ENCODE data around the gene JAZF1. TPM values are rescaled to one million over a fixed set of nuclear protein-coding genes. Genes with fewer than 3 reads are reported as not detected.
A peak's percentile ranks its signal among the peaks of the same experiment; 100 is the strongest.

The JAZF1 gene
- total RNA-seq, 1 experiment from 2014 or later, result 5.4 TPM

DNA sequence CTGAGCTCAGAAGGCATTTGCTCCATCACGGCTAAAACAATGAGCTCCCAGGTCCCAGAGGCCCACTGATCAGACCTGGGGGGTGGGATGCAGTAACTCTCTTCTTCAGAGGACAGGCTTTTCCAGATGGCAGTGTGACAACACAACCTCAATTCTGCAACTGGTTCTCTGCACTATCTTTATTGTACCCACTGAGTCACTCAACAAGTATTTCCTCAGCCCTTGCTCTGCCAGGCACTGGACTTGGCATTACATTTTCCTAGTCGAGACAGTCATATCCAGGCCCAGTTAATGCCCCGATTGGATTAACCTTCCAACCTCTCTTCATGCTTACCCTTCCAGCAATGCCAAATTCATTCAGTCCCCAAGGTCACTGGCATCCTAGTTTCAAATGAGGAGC lies 72.6 kb downstream of the JAZF1 start:
- DNase-seq (ENCODE audit: low read depth), result peak; percentile 70

DNA sequence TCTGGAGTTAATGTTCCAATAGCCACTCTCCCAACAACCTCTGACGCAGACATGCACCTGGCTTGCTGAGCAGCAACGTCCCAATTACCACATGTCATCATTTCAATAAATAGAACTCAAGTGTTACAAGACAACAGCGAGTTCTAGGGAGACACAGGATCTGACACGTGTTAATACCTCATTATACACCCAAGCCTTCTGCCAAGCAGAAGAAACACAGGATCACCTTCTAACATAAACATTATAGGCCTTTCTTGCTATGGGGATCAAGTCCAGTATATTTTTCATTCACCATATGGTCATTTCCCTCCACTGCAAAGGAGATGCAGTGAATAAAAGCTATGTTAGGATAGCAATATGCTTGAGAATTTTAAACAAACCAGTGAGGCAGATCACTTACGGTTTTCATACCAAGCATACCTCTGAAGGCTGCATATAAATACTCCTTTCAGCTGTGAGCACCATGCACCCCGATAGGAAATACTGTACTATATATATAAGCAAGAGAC lies 74.2 kb downstream of the JAZF1 start:
- no peak for DNase-seq (ENCODE audit: low read depth)

DNA sequence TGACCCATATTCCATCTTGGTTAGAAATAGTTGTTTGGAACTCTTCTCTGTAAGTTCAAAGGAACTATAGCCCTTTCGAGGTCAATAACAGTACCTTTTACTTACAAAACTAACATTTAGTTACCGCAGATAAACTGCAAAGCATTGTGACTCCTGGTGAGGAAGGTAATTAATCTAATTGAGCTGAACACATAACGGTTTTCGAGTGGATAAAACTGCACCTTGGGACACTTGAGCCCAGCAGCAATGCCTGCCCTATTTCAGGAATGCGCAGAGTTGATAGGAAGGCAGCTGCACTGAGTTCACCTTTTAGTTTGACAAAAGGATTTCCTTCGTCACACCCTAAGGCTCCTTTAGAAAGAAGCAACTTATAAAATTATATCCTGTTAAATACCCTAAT lies 75.4 kb downstream of the JAZF1 start:
- no peak for DNase-seq (ENCODE audit: low read depth)

DNA sequence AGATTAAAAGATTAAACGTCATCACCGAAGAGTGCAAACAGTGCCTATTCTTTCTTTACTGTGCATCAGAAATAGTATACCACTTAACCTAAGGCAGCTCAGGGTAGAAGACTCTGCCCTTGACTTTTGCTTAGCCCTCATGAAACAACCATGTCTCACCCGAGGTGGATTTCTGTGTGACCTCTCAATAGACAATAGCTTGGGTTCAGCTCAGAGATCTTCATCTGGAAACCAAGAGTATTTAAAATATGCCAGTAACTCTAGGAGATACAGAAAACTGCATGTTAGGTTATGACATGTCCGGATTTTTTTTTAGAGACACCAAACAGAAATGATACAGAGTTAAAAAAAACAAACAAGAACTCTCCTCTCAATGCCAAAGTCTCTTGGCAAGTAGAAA lies 75.8 kb downstream of the JAZF1 start:
- no peak for DNase-seq (ENCODE audit: low read depth)

DNA sequence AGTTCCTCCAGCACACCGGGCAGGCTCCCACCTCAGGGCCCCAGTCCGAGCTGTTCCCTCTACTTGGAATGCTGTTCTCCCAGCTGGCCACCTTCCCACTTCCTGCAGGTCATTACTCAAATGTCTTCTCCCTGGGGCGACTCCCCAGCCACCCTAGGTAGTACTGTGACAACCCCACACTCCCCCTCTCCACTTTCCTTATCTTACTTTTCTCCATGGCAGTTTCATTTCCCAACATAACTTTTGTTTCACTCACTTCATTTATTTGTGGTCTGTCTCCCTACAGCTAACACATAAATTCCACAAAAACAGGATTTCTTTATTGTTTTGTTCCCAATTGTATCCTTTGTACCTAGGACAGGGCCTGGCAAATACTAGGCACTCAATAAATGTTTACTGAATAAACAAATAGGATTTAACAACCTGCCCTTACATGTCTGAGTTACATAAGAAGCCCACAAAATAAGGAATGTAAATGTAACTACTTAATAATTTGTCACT lies 76.5 kb downstream of the JAZF1 start:
- DNase-seq (ENCODE audit: low read depth), result peak; percentile 23

DNA sequence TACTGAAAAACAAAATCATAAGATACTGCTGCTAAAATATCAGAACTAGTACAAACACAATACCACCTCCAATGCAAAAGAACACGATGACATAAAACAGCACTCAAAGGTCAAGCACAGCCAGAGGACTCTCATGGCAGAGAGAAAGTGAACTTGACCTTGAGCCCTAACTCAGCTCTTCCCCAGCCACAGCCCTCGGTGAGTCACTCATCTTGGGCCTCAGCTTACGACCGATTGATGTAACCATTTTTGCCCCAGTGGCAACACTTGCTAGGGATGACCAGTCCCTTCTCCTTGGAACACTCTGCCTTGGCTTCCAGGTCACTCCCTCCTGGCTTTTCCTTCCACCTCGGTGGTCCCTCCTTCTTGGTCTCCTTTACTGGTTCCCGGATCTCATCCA lies 77.8 kb downstream of the JAZF1 start:
- DNase-seq (ENCODE audit: low read depth), result peak; percentile 77

DNA sequence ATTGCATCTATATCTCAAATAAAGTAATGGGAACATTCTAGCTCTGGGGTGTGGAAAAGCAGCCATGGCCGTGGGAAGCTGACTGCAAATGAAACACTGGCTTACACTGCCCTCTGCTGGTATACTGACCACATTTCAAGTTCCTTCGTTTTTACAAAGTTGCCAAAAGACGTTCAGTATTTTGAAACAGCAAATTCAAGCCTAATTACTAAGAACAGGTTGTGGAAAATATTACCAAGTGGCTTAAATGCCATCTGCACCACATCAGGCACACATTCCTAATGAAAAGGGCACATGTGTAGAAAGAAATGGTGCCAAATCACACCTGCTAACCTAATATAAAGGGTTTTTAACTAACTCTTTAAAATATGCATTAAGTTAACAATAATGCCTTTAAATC lies 83.9 kb downstream of the JAZF1 start:
- peak; percentile 44 for DNase-seq (ENCODE audit: low read depth)

DNA sequence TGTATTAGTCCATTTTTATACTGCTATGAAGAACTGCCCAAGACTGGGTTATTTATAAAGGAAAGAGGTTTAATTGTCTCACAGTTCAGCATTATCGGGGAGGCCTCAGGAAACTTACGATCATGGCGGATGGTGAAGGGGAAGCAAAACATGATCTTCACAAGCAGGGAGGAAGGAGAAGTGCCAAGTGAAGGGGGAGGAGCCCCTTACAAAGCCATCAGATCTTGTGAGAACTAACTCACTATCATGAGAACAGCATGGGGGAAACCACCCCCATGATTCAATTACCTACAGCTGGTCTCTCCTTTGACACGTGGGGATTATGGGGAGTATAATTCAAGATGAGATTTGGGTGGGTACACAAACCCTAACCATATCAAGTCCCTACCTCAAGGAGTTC lies 85.4 kb downstream of the JAZF1 start:
- DNase-seq (ENCODE audit: low read depth), result no peak

DNA sequence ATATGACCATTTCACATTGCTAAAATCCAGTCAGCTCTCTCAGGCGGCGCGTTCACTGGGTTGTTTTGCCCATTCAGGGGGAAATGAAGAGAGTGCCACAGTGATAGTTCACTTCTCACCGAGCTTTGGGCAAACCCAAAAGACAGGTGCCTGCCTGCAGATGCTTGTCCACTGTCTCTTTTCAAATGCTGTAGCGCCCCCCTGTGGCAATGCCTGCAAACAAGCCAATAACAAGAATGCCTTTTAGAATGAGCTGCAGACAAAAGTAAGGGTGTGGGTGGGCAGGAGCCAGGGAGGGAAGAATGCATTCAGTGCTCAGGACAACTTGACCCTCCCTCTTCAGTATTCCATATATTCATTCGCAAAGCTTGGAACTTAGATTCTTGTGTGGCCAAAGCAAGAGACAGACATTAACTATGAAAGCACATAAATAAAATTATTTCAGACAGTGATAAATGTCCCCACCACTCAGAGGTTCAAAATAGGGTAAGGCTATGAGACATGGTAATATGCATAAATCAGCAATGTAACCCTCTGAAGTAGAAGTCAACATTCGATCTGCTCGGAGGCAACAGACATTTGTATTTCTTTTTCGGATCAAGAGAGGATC lies 86.9 kb downstream of the JAZF1 start:
- peak; percentile 65 for DNase-seq (ENCODE audit: low read depth)

DNA sequence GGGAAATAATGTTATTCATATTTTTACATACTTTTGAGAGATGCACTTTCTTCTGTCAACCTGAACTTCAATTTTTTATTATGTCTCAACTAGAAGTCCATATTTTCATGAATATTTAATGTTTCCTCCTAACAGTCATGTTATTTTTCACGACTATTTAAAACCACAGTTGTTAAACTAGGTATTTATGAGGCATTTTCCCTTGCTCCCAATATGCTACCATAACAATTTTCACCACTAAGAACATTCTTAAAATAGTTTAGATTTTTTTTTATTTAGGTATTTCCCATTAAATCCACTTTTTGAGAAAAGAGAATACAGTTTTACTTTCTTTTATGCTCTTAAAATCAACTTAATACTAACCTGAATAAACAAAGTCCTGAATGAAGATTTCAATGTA lies 89.4 kb downstream of the JAZF1 start:
- no peak for DNase-seq (ENCODE audit: low read depth)

DNA sequence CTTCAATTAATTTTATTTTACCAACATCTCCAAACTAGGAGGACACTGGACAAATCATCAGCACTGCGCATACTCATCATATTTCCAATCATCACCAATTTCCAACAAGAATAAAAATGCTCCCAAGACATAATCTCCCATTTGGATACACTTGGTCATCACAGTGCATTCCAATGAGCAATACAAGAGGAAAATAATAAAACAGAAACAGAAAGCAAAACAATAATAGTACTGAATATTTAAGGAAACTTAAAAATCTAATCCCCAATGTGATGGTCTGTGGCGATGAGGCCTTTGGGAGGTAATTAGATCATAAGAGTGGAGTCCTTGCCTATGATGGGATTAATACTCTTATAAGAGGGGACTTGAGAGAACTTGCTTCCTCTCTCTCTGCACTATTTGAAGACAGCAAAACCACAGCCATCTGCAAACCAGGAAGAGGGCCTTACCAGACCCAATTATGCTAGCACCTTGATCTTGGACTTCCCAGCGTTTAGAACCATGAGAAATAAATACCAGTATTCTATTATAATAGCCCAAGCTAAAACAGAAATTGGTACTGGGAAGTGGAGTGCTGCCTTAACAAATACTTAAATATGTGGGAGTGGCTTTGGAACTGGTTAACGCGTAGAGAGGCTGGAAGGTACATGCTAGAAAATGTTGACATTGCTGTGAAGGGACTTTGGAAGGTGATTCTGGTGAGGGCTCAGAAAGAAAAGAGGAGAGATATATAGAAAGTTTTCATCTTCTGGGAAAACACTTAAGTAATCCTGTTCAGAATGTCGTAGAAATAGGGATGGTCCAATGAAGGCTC lies 91.5 kb downstream of the JAZF1 start:
- DNase-seq (ENCODE audit: low read depth), result no peak

DNA sequence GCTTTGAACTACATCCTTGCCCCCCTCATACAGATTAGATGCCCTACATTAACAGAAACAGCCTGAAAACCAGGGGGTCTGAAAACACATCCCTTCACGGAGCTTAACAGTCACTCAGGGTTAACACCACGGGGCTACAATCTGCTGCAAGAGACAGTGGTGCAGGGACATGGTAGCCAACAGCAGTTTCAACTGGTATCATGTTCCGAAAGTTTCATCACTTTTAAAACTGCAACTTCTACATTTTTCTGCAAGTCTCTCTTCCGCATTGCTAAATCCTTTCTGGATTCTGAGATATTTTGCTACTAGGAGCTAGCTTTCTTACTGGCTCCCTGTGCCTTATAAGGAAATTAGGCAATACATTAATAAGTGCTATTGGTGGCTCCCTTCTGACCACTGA lies 92.6 kb downstream of the JAZF1 start:
- DNase-seq (ENCODE audit: low read depth), result no peak

DNA sequence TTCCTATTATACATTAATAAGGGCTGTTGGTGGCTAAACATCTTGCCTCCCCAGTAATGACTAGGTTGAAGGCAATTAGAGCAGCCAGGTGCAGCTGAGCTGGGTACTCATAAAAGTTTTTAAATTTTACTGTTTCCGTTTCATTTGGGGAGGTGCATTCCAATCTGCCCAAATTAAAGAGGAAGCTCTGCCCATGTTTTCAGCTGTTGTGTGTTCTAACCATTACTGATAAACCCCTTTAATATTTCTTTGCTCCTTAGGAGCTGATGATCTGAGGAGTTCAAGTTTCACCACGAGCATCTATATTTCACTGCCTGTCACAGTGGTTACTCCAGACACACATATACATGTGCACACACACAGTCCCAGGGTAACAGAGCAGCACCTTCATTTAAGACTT lies 94.4 kb downstream of the JAZF1 start:
- DNase-seq (ENCODE audit: low read depth), result no peak

DNA sequence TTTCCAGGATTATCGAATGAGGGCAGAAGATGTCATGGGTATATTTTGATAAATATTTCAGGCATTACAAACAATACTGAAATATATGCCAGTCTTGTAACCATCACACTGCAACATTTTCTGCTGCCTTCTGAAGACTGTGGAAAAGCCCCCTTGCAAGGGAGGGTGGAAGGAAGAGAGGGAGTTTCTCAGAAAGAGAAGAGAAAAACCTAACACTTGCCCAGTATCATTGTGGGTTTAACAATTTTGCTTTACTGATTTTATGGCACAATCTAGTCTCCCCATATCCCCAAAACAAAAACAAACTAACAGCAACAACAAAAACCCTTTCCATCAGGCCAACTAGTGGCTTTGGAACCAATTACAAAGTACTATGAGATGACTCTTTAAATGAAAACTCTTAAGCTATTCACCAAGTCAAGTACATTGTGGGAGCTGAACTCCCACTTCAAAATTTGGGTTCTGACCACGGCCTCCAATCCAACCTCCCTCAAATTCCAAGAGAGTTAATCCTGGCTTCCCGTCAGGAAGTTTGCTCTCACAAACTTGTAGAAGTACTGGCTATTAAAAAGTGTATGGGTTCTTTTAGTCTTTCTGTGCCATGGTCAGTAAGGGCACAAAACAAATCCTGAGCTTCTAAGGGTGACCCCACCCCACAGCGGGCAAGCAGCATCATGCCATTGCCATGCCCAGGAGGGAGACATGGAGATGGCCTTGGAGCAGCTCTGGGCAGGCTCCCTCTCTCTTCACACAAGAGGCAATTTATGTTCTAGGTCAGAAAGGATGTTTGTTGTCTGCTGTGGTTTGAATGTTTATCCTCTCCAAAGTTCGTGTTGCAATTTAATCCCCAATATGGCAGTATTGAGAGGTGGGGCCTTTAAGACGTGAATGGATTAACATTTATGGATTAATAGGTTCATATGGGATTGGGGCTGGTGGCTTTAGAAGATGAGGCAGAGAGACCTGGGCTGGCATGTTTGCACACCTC lies 96.3 kb downstream of the JAZF1 start:
- DNase-seq (ENCODE audit: low read depth), result no peak

DNA sequence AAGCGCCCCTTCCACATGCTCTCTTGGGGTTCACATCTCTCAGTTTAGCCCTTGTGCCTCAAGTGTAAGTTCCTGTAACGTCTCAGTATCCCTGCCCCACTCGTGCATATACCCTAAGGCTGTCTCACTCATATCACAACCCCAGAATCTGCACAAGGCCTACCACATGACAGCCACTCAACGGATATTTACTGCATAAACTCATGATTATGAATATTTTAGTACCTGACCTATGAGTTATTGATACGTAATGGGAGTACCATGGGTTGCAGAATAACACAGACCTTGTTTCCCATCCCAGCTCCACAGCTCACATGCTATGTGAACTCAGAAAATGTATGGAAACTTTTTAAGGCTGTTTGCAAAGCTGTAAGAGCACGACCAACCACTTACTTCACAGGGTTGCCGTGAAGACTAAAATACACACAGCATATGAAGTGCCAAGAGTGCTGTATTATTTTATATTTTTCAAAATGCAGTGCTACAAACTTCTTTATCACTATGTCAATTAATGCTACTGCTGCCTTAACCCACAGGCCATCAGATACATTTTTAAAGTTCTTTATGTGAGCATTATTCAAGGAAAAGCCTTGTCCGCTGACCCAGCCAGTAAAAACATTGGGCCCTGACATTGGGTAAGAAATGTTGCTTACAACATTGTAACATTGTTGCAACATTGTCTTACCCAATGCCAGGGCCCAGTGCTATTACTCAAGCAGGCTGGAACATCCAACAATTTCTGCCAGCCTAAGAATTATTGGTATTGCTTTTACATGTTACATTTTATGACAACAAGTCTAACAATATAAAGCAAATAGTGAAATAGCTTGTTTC lies 97.2 kb downstream of the JAZF1 start:
- no peak for DNase-seq (ENCODE audit: low read depth)

DNA sequence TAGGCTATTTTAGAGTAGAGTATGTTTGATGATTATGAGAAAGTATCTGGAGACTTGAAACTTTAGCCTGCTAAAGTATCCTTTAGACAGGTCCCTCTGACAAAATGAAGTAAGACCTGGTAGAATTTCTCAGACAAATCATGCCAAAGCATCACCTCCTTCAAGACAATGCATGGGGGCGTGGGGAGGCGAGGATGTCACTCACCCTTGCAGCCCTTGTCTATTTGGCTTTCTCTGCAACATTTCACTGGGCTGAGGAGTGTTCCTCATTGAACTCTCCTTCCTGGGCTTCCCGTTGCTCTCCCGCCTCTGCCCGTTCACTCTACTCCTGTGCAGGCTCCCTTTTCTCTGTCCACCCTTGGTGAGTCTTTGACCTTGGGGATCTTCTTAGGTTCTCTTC lies 98.5 kb downstream of the JAZF1 start:
- no peak for DNase-seq (ENCODE audit: low read depth)

DNA sequence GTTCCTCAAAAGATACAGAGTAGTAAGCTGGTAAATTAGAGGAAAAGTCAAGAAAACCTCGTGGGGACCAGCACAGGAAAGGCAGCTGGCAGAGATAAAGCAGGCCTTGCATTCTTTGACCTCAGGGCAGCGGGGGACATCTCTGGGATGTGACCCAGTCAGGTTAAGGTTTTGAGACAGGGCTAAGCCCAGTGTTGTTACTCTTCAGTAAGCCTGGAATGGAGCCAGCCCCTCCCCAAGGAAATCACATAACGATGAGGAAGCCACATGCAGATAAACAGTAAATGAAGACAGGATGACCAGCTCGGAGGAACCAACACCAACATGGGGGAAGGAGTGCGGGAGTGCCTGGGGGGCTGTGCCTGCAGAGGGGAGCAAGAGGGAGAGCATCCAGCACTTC lies 99.6 kb downstream of the JAZF1 start:
- DNase-seq (ENCODE audit: low read depth), result no peak

DNA sequence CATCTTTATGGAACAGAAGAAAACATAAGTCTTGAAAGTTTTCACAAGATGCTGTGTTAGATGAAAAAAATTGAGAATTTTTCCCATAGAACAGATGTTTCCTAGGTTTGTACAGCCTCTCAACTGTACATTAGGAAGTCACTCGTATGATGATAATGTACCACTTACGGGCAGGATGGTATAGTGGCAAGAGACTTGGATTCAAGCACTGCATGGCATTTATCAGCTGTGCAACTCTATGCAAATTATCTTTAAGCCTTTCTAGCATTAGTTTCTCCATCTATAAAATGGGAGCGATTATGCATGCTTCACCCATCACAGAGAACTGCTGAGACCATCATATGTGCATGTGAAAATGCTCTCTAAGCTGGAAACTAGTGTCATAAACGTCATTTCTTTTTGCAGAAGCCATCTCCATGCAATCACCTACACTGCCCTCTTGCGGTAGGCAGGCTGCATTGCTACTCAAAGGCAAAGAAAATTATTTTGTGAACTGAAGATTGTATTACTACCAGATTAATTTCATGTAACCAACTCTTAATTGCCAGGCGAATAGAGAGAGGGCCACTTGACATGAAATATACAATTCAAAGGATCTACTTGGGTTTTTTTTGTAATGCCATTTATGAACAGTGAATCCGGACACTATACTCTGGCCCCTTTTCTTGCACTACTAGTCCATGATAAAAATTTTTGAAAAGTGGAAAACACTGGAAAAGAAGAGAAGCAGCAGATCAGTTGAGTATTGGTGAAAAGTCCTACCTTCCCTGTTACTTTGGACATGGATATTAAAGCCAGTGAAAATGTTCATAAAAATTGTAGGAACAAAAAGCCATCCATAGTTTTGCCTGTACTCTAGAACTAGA lies 102.3 kb downstream of the JAZF1 start:
- DNase-seq (ENCODE audit: low read depth), result peak; percentile 36

DNA sequence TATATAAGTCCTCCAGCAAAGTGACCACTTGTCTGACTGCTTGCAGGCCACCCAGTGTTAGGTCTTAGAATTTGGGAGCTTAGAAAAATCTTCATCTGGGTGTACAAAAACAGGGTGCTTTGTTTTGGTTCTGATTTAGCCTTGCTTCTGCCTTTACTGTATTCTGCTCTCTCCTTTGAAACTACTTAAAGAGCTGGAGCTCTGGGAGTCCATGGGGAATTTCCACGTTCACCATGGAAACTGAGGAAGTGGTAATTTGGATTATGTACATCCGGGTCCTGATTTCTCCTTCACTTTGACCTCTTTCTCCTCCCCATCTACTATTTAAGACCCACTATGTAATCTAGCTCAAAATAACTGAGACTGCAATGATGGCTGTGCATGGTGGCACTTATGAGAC lies 103.0 kb downstream of the JAZF1 start:
- no peak for DNase-seq (ENCODE audit: low read depth)

Measured in HT1080 (cell line).